GM12873 (cell line): ENCODE measurements around the gene LRMDA.

Source experiments
- CTCF ChIP-seq: IDR thresholded peaks from 2 replicates; pipeline ENCODE4 v1.5.1; 2012; ENCODE audit warnings: low read depth, mild to moderate bottlenecking, moderate library complexity, low read length, control low read depth; ENCODE audit not compliant: insufficient read depth; ENCODE audit errors: missing control alignments

The LRMDA gene

GRCh38 chr10:76036962-76037361 lies 605.5 kb downstream of the LRMDA start:
- no peak for TF ChIP-seq CTCF

- no peak for TF ChIP-seq CTCF
Measured at GRCh38 chr10:76037531-76038155, 606.2 kb downstream of the LRMDA start.

- TF ChIP-seq CTCF = no peak
Measured at GRCh38 chr10:76038696-76039095, 607.3 kb downstream of the LRMDA start.

GRCh38 chr10:76040107-76040829 lies 608.8 kb downstream of the LRMDA start:
- TF ChIP-seq CTCF = no peak

GRCh38 chr10:76040830-76041220 lies 609.4 kb downstream of the LRMDA start:
- no peak for TF ChIP-seq CTCF

- no peak for TF ChIP-seq CTCF
Measured at GRCh38 chr10:76041551-76041950, 610.1 kb downstream of the LRMDA start.

- TF ChIP-seq CTCF = no peak
Measured at GRCh38 chr10:76043261-76043660, 611.8 kb downstream of the LRMDA start.
